Keratinocyte (primary cell): ENCODE results near the gene SCNN1B. TPM values are rescaled to one million over a fixed set of nuclear protein-coding genes. Genes with fewer than 3 reads are reported as not detected.
A peak's percentile ranks its signal among the peaks of the same experiment; 100 is the strongest.

Source experiments
- DNase-seq: peaks from one replicate; pipeline ENCODE4 v3.0.0-alpha.2; 2011; ENCODE audit warnings: low read depth, missing footprints, low spot score
- FAIRE-seq: peaks from 2 replicates; lab custom pipeline; 2011; peaks lifted over from hg19 to GRCh38; lab: Jason Lieb, UNC
- H2AFZ ChIP-seq: 2 replicates; pipeline ENCODE4 v1.6.0; 2012; ENCODE audit warnings: low read length, control low read depth, inconsistent platforms; ENCODE audit not compliant: control insufficient read depth
- H3K27ac ChIP-seq: 2 replicates; pipeline ENCODE4 v1.5.1; 2011; ENCODE audit warnings: low read length; ENCODE audit not compliant: control insufficient read depth, insufficient read depth
- H3K27me3 ChIP-seq: 3 replicates; pipeline ENCODE4 v1.6.0; 2011; ENCODE audit warnings: low read length; ENCODE audit not compliant: control insufficient read depth, insufficient read depth; ENCODE audit errors: extremely low read depth
- H3K36me3 ChIP-seq, 2 experiments: 2 replicates in 1 of 2; 3 replicates in 1 of 2; pipeline ENCODE4 v1.5.1; 2011; ENCODE audit warnings: low read length in 2 of 2, mild to moderate bottlenecking in 1 of 2; ENCODE audit not compliant: control insufficient read depth in 2 of 2, insufficient read depth in 2 of 2; ENCODE audit errors: extremely low read depth in 1 of 2
- H3K4me1 ChIP-seq: 3 replicates; pipeline ENCODE4 v1.5.1; 2011; ENCODE audit warnings: low read length; ENCODE audit not compliant: control insufficient read depth, insufficient read depth; ENCODE audit errors: extremely low read depth
- H3K4me2 ChIP-seq: 3 replicates; pipeline ENCODE4 v1.6.0; 2011; ENCODE audit warnings: low read depth, low read length; ENCODE audit not compliant: control insufficient read depth, insufficient read depth; ENCODE audit errors: extremely low read depth
- H3K4me3 ChIP-seq, 3 experiments: fragments of 200-600 bp in 1 of 3; sonication (generic) in 1 of 3; 2 replicates in 2 of 3; 3 replicates in 1 of 3; pipeline ENCODE4 v1.5.1; 2011 to 2016; ENCODE audit warnings: low read length in 3 of 3, mild to moderate bottlenecking in 3 of 3, control low read depth in 2 of 3, inconsistent platforms in 1 of 3, low read depth in 1 of 3, mixed read lengths in 1 of 3, mixed run types in 1 of 3, moderate library complexity in 1 of 3; ENCODE audit not compliant: control insufficient read depth in 2 of 3, insufficient read depth in 2 of 3; ENCODE audit errors: extremely low read depth in 1 of 3
- H3K79me2 ChIP-seq: 2 replicates; pipeline ENCODE4 v1.6.0; 2012; ENCODE audit warnings: low read length; ENCODE audit not compliant: control insufficient read depth, insufficient read depth
- H3K9ac ChIP-seq: 3 replicates; pipeline ENCODE4 v1.6.0; 2011; ENCODE audit warnings: low read length; ENCODE audit not compliant: control insufficient read depth, insufficient read depth; ENCODE audit errors: extremely low read depth
- H3K9me1 ChIP-seq: 3 replicates; pipeline ENCODE4 v1.6.0; 2011; ENCODE audit warnings: low read length; ENCODE audit not compliant: control insufficient read depth, insufficient read depth; ENCODE audit errors: extremely low read depth
- H3K9me3 ChIP-seq: 2 replicates; pipeline ENCODE4 v1.5.1; 2012; ENCODE audit warnings: low read depth, low read length; ENCODE audit not compliant: control insufficient read depth
- H4K20me1 ChIP-seq: 3 replicates; pipeline ENCODE4 v1.6.0; 2011; ENCODE audit warnings: low read length; ENCODE audit not compliant: control insufficient read depth, insufficient read depth; ENCODE audit errors: extremely low read depth
- CTCF ChIP-seq, 3 experiments: IDR thresholded peaks in 1 of 3; conservative IDR thresholded peaks in 1 of 3; optimal IDR thresholded peaks in 1 of 3; 2 replicates in 2 of 3; 3 replicates in 1 of 3; pipeline versions ENCODE3 to v1.5.1; 2011; ENCODE audit warnings: low read length in 3 of 3, mild to moderate bottlenecking in 3 of 3, moderate library complexity in 2 of 3, control low read depth in 1 of 3, inconsistent platforms in 1 of 3; ENCODE audit not compliant: insufficient read depth in 2 of 3; ENCODE audit errors: extremely low read depth in 1 of 3
- EZH2 ChIP-seq: IDR thresholded peaks from one replicate; pipeline ENCODE4 v1.6.1; 2012; ENCODE audit warnings: inconsistent platforms, mild to moderate bottlenecking, low read length, moderate library complexity
- dilution Hi-C: fragments of 300-500 bp; cut with MboI; formaldehyde crosslinking; loops from one replicate; pipeline ENCODE4 v1.7.0; 2020; ENCODE audit warnings: low sequenced_read_pairs; ENCODE audit not compliant: extremely low pct_ligation_motif_present
- polyA plus RNA-seq, 5 experiments: library from polyadenylated mRNA; depleted of rRNA in 3 of 5; stranded (reverse) in 3 of 5; stranded (forward) in 1 of 5; unstranded in 1 of 5; fragments of >200 nt; gene quantifications; 1 replicate in 1 of 5; 2 replicates in 3 of 5; 3 replicates in 1 of 5; pipeline versions ENCODE4 v1.2.1 to v1.2.3, GENCODE V29; 2011 to 2012; ENCODE audit warnings: missing spikeins in 2 of 5, low read depth in 1 of 5, low replicate concordance in 1 of 5

The SCNN1B gene
- polyA plus RNA-seq, 1 donor (not counting 4 experiments of a cell fraction or from before 2014, with no cell fraction given), result 0.92 TPM

- Histone ChIP-seq H3K36me3 (no peaks in the 10 kb centered on the region), H3K9me1 (no peaks in the 10 kb centered on the region), H3K9ac (no peak overlapping the region), H3K4me3 (no peak overlapping the region), H3K4me2 (peak overlapping the region; percentile 7), H3K27me3 (no peaks in the 10 kb centered on the region), H2AFZ (no peak overlapping the region), H3K27ac (no peak overlapping the region), H3K79me2 (no peaks in the 10 kb centered on the region), H4K20me1 (no peaks in the 10 kb centered on the region), H3K4me1 (peaks cover 15% of the 10 kb centered on the region), H3K9me3 (no peaks in the 10 kb centered on the region)
- dilution Hi-C loops, result no loop called here
- TF ChIP-seq EZH2 (no peak), CTCF (optimal IDR thresholded peaks at IDR 0.05 in 1 of 3, IDR thresholded peaks at IDR 0.05 in 1 of 3, conservative IDR thresholded peaks at IDR 0.05 in 1 of 3; ENCODE audit: extremely low read depth in 1 of 3, insufficient read depth in 2 of 3, low read length in 3 of 3) (peak in 2 of 3 experiments; percentile 20 to 32)
- DNase-seq, result no peak
- FAIRE-seq, result no peak
Measured at GRCh38 chr16:23258919-23259237, 43.2 kb upstream of the SCNN1B start.

GRCh38 chr16:23267647-23268046, 34.5 kb upstream of the SCNN1B start:
- no peaks in the 10 kb centered on the region for H3K36me3 ChIP-seq
- no peaks in the 10 kb centered on the region for H3K27me3 ChIP-seq
- H3K4me2 ChIP-seq, result no peak overlapping the region
- H3K79me2 ChIP-seq, result no peaks in the 10 kb centered on the region
- no peaks in the 10 kb centered on the region for H3K4me1 ChIP-seq
- no peak for FAIRE-seq
- H3K9ac ChIP-seq, result no peak overlapping the region
- no peak overlapping the region for H3K4me3 ChIP-seq
- no peak overlapping the region for H2AFZ ChIP-seq
- no peaks in the 10 kb centered on the region for H4K20me1 ChIP-seq
- TF ChIP-seq EZH2 (no peak), CTCF (optimal IDR thresholded peaks at IDR 0.05 in 1 of 3, IDR thresholded peaks at IDR 0.05 in 1 of 3, conservative IDR thresholded peaks at IDR 0.05 in 1 of 3; ENCODE audit: extremely low read depth in 1 of 3, insufficient read depth in 2 of 3, low read length in 3 of 3) (no peak)
- H3K9me3 ChIP-seq, result no peaks in the 10 kb centered on the region
- DNase-seq, result no peak
- H3K9me1 ChIP-seq, result no peaks in the 10 kb centered on the region
- no peak overlapping the region for H3K27ac ChIP-seq
- dilution Hi-C loops, result no loop called here
